OCI-LY7 (cell line): Measurements from ENCODE around the gene RFC1. TPM values are rescaled to one million over a fixed set of nuclear protein-coding genes. Genes with fewer than 3 reads are reported as not detected.

ENCODE experiments used
- BruUV-seq: library from RNA; stranded (reverse); fragments of 400-500 nt; replicated peaks from 2 replicates; lab custom pipeline; 2021; lab: Mats Ljungman, UMichigan
- CTCF ChIA-PET: fragments of 300-600 bp; sonication (Branson Sonifier 250); formaldehyde crosslinking; loops from one replicate; lab custom pipeline; 2022; ENCODE audit warnings: antibody characterized with exemption; ENCODE audit not compliant: unreplicated experiment; lab: Charles Lee
- POLR2A ChIA-PET: fragments of 300-600 bp; sonication (Branson Sonifier 250); formaldehyde crosslinking; loops from one replicate; lab custom pipeline; 2022; ENCODE audit warnings: antibody characterized with exemption; lab: Charles Lee
- DNase-seq: peaks from one replicate; pipeline ENCODE4 v3.0.0-alpha.2; 2015; ENCODE audit warnings: low spot score
- H2AFZ ChIP-seq: fragments of 200-600 bp; sonication (generic), shearing (Covaris generic); 2 replicates; pipeline ENCODE4 v1.6.1; 2014; ENCODE audit warnings: mild to moderate bottlenecking, antibody characterized with exemption, low read length, moderate library complexity
- H3K27ac ChIP-seq: fragments of 200-600 bp; sonication (generic); 2 replicates; pipeline ENCODE4 v1.5.1; 2014; ENCODE audit warnings: mixed run types, low read depth, mild to moderate bottlenecking, moderate library complexity, low read length, inconsistent platforms; ENCODE audit not compliant: poor library complexity, severe bottlenecking
- H3K36me3 ChIP-seq: fragments of 200-600 bp; sonication (generic); 2 replicates; pipeline ENCODE4 v1.6.1; 2014; ENCODE audit warnings: mild to moderate bottlenecking, antibody characterized with exemption, low read length, moderate library complexity, mixed read lengths; ENCODE audit not compliant: insufficient read depth
- H3K4me1 ChIP-seq: fragments of 200-600 bp; sonication (generic); 2 replicates; pipeline ENCODE4 v1.5.1; 2014; ENCODE audit warnings: mild to moderate bottlenecking, low read length; ENCODE audit not compliant: insufficient read depth, poor library complexity, severe bottlenecking
- H3K4me2 ChIP-seq: fragments of 200-600 bp; sonication (generic); 2 replicates; pipeline ENCODE4 v1.6.1; 2014; ENCODE audit warnings: mild to moderate bottlenecking, low read length
- H3K4me3 ChIP-seq: fragments of 200-600 bp; sonication (generic); 2 replicates; pipeline ENCODE4 v1.5.1; 2014; ENCODE audit warnings: mild to moderate bottlenecking, low read depth, low read length; ENCODE audit not compliant: poor library complexity, severe bottlenecking
- H3K79me2 ChIP-seq: fragments of 200-600 bp; sonication (generic); 2 replicates; pipeline ENCODE4 v1.6.1; 2016; ENCODE audit warnings: low read depth, mild to moderate bottlenecking, low read length, moderate library complexity, mixed read lengths; ENCODE audit not compliant: insufficient read depth
- H3K9me2 ChIP-seq: fragments of 200-600 bp; sonication (generic); 2 replicates; pipeline ENCODE4 v1.6.1; 2016; ENCODE audit warnings: mild to moderate bottlenecking, low read length, mixed read lengths; ENCODE audit not compliant: insufficient read depth
- H3K9me3 ChIP-seq: fragments of 200-600 bp; sonication (generic); 2 replicates; pipeline ENCODE4 v1.6.1; 2014; ENCODE audit warnings: mild to moderate bottlenecking, mixed run types, low read length, mixed read lengths
- H4K20me1 ChIP-seq: fragments of 200-600 bp; sonication (generic); 2 replicates; pipeline ENCODE4 v1.6.1; 2014; ENCODE audit warnings: mild to moderate bottlenecking, antibody characterized with exemption, low read length, moderate library complexity, mixed read lengths; ENCODE audit not compliant: insufficient read depth
- CTCF ChIP-seq: fragments of 200-600 bp; sonication (generic); conservative IDR thresholded peaks from 2 replicates; pipeline ENCODE4 v1.5.1; 2014; ENCODE audit warnings: mild to moderate bottlenecking, antibody characterized with exemption, low read length, moderate library complexity, mixed read lengths
- EZH2phosphoT487 ChIP-seq: fragments of 200-600 bp; sonication (generic); IDR thresholded peaks from 2 replicates; pipeline ENCODE4 v1.6.1; 2018; ENCODE audit warnings: low read depth, borderline replicate concordance, mild to moderate bottlenecking, mixed run types, antibody characterized with exemption, low read length, moderate library complexity, mixed read lengths
- intact Hi-C: fragments of 100-400 bp; cut with micrococcal nuclease; formaldehyde crosslinking; loops from one replicate; pipeline ENCODE4 v1.10.0; 2022; ENCODE audit not compliant: unreplicated experiment
- total RNA-seq, 2 experiments: library from RNA; depleted of rRNA in 1 of 2; stranded (reverse); fragments of >200 nt in 1 of 2; shearing (Covaris generic) in 1 of 2; gene quantifications; 2 replicates each; pipeline ENCODE4 v1.2.3, GENCODE V29; 2014 to 2022

Gene RFC1
- total RNA-seq, 2 experiments from 2014 or later, result 72.7 to 129 TPM

GRCh38 chr4:39369301-39369700 is 3.1 kb upstream of the RFC1 start:
- peaks cover 18% of the 10 kb centered on the region for H3K79me2 ChIP-seq

GRCh38 chr4:39367166-39367565 is 1.0 kb upstream of the RFC1 start:
- Histone ChIP-seq H3K79me2 (peaks cover 40% of the 10 kb centered on the region), H3K36me3 (peaks cover 9% of the 10 kb centered on the region), H3K27ac (no peak overlapping the region), H3K4me1 (peaks cover 30% of the 10 kb centered on the region), H3K9me2 (no peaks in the 10 kb centered on the region), H3K4me3 (no peak overlapping the region), H3K4me2 (no peak overlapping the region), H2AFZ (no peak overlapping the region), H4K20me1 (peaks cover 12% of the 10 kb centered on the region; the same call in 1 of the 2 replicates), H3K9me3 (peaks cover 11% of the 10 kb centered on the region; the same call in 1 of the 2 replicates)
- CTCF ChIA-PET, result no interaction called here
- intact Hi-C loops, result loop anchor here (5.0 kb wide), 1 partner anchor 335 kb away; the partner anchor contains the start of gene TMEM156
- TF ChIP-seq CTCF (no peak), EZH2phosphoT487 (no peak)
- POLR2A ChIA-PET, result interaction anchor here (0.6 to 1.4 kb wide), 7 partner anchors 10 to 434 kb away, joined by 3 to 6 read pairs (median 4); no protein-coding TSS in a partner anchor
- DNase-seq, result no peak
- BruUV-seq, result TSS peak; percentile 71

More at GRCh38 chr4:39369301-39369700, 3.1 kb upstream of the RFC1 start:
- peaks cover 5% of the 10 kb centered on the region; the same call in 1 of the 2 replicates for H4K20me1 ChIP-seq
- no peak for TF ChIP-seq CTCF
- TF ChIP-seq EZH2phosphoT487, result no peak
- BruUV-seq, result no TSS peak
- ChIA-PET POLR2A (no interaction called here), CTCF (no interaction called here)
- no peak overlapping the region for H2AFZ ChIP-seq
- H3K9me2 ChIP-seq, result no peaks in the 10 kb centered on the region
- intact Hi-C loops, result loop anchor here (5.0 kb wide), 1 partner anchor 337 kb away; the partner anchor contains the start of gene TMEM156
- no peak for DNase-seq
- no peaks in the 10 kb centered on the region for H3K36me3 ChIP-seq
- H3K4me1 ChIP-seq, result peaks cover 9% of the 10 kb centered on the region
- H3K4me3 ChIP-seq, result no peak overlapping the region
- peaks cover 14% of the 10 kb centered on the region; the same call in 1 of the 2 replicates for H3K9me3 ChIP-seq
- H3K27ac ChIP-seq, result no peak overlapping the region
- no peak overlapping the region for H3K4me2 ChIP-seq

- peaks cover 14% of the 10 kb centered on the region; the same call in 1 of the 2 replicates for H4K20me1 ChIP-seq
- H3K9me3 ChIP-seq, result peaks cover 7% of the 10 kb centered on the region; the same call in 1 of the 2 replicates
- peak overlapping the region; percentile 86 for H3K4me3 ChIP-seq
- H3K9me2 ChIP-seq, result no peaks in the 10 kb centered on the region
- H3K4me1 ChIP-seq, result peaks cover 48% of the 10 kb centered on the region
- peak overlapping the region; percentile 79 for H3K27ac ChIP-seq
- DNase-seq, result no peak
- TF ChIP-seq EZH2phosphoT487, result no peak
- no peak for TF ChIP-seq CTCF
- peak overlapping the region; percentile 97 for H3K4me2 ChIP-seq
- ChIA-PET CTCF (no interaction called here), POLR2A (interaction anchor here (0.6 to 2.0 kb wide), 16 partner anchors 8 to 826 kb away, joined by 3 to 13 read pairs (median 4); no protein-coding TSS in a partner anchor)
- H3K36me3 ChIP-seq, result peaks cover 26% of the 10 kb centered on the region
- BruUV-seq, result no TSS peak
- peaks cover 58% of the 10 kb centered on the region for H3K79me2 ChIP-seq
- H2AFZ ChIP-seq, result peak overlapping the region; percentile 68; the same call in 1 of the 2 replicates
- intact Hi-C loops, result loop anchor here (5.0 kb wide), 1 partner anchor 333 kb away; the partner anchor contains the start of gene TMEM156
These were observed 802 bp downstream of the RFC1 start for GRCh38 chr4:39365360-39365759.
